ENCODE results near the gene ZSWIM8. TPM values are rescaled to one million over a fixed set of nuclear protein-coding genes. Genes with fewer than 3 reads are reported as not detected.

ZSWIM8 gene
- total and polyA plus RNA-seq, 2 of the 8 experiments (the other 6 are each of a cell fraction or from before 2014, with no cell fraction given): 44.7 to 99.7 TPM

GRCh38 chr10:73746721-73747120 lies 38.7 kb upstream of the ZSWIM8 start:
- no peak for FAIRE-seq
- Histone ChIP-seq H3K27me3 (replicated peaks in 1 of 4; ENCODE audit: control insufficient read depth in 3 of 4, extremely low read depth in 1 of 4, insufficient read depth in 3 of 4, low read length in 3 of 4) (no peaks in the 10 kb centered on the region), H4K91ac (replicated peaks; ENCODE audit: insufficient read length, low read length) (no peak overlapping the region), H2AFZ (ENCODE audit: low read length) (no peak overlapping the region), H3K23me2 (ENCODE audit: low read depth, low read length) (peaks cover 3% of the 10 kb centered on the region; the same call in 1 of the 2 replicates), H2BK20ac (ENCODE audit: low read length) (no peak overlapping the region), H4K8ac (ENCODE audit: extremely low read depth, insufficient read depth, low read length) (no peak overlapping the region), H3K36me3 (ENCODE audit: control insufficient read depth in 2 of 4, insufficient read depth in 4 of 4, low read length in 3 of 4) (peaks cover 4 to 12% (median 9%) of the 10 kb centered on the region in 4 experiments; a peak in 5 of 8 replicates), H3K18ac (ENCODE audit: extremely low read depth, low read length) (no peak overlapping the region), H3K56ac (replicated peaks; ENCODE audit: insufficient read length, low read depth, low read length) (no peak overlapping the region), H3K79me2 (ENCODE audit: control insufficient read depth in 1 of 2, insufficient read depth in 2 of 2, low read length in 2 of 2) (peaks cover 0 to 22% of the 10 kb centered on the region in 2 experiments; a peak in 2 of 4 replicates), H3K14ac (ENCODE audit: insufficient read length) (no peak overlapping the region), H3K4me2 (ENCODE audit: insufficient read depth in 1 of 2, low read depth in 2 of 2, low read length in 2 of 2) (no peak overlapping the region), H3K4ac (replicated peaks; ENCODE audit: insufficient read length, low read depth, low read length) (no peak overlapping the region), H4K20me1 (replicated peaks in 1 of 2; ENCODE audit: control insufficient read depth in 1 of 2, insufficient read depth in 2 of 2, low read length in 2 of 2) (peaks cover 0 to 5% of the 10 kb centered on the region in 2 experiments), H2BK12ac (ENCODE audit: low read depth, low read length) (no peak overlapping the region), H2BK5ac (ENCODE audit: low read depth, low read length) (no peak overlapping the region), H4K5ac (ENCODE audit: insufficient read length, low read depth, low read length) (no peak overlapping the region), H3K27ac (ENCODE audit: low read depth, low read length) (no peak overlapping the region), H3K9me3 (ENCODE audit: insufficient read depth in 2 of 2, low read depth in 1 of 2, low read length in 1 of 2) (no peaks in the 10 kb centered on the region), H3K4me1 (replicated peaks in 1 of 4; ENCODE audit: control insufficient read depth in 3 of 4, insufficient read depth in 4 of 4, low read length in 3 of 4) (peaks cover 1 to 16% (median 10%) of the 10 kb centered on the region in 4 experiments; a peak in 6 of 7 replicates), H2AK5ac (ENCODE audit: low read depth, low read length) (no peak overlapping the region), H3K23ac (ENCODE audit: insufficient read length) (no peak overlapping the region), H3K79me1 (ENCODE audit: low read depth, low read length) (peaks cover 14% of the 10 kb centered on the region), H3K4me3 (ENCODE audit: extremely low read depth in 1 of 4, insufficient read depth in 2 of 4, low read depth in 3 of 4, low read length in 4 of 4) (no peak overlapping the region), H2BK120ac (replicated peaks; ENCODE audit: low read depth, low read length) (no peak overlapping the region), H2BK15ac (ENCODE audit: low read length) (no peak overlapping the region), H3K9ac (replicated peaks in 1 of 4; ENCODE audit: extremely low read depth in 1 of 4, low read depth in 3 of 4, low read length in 3 of 4) (no peak overlapping the region)
- WGBS, 2 experiments (ENCODE audit: extremely low coverage in 1 of 2, insufficient coverage in 1 of 2, insufficient read length in 1 of 2, insufficient replicate concordance in 2 of 2, low coverage in 1 of 2, low lambda C conversion rate in 2 of 2, missing lambda C conversion rate in 1 of 2): 80% methylated on average over 2 of the region's 2 CpGs; no CpG with 5 or more reads in 1 of the 2 experiments
- POLR2A ChIA-PET (ENCODE audit: partially characterized antibody): interaction anchor here (1.4 kb wide), 1 partner anchor 13 kb away, joined by 3 read pairs; no protein-coding TSS in a partner anchor
- CTCF ChIA-PET (ENCODE audit: partially characterized antibody): no interaction called here
- no peak for DNase-seq (ENCODE audit: low read depth in 1 of 2, low spot score in 2 of 2)
- TF ChIP-seq EGR1 (IDR thresholded peaks at IDR 0.05; ENCODE audit: borderline replicate concordance, low read depth, low read length): no peak
- TF ChIP-seq GTF2F1 (IDR thresholded peaks at IDR 0.05; ENCODE audit: borderline replicate concordance, low read depth, low read length): no peak
- no peak for TF ChIP-seq TCF12 (IDR thresholded peaks at IDR 0.05; ENCODE audit: low read depth, low read length)
- no peak for TF ChIP-seq ATF3 (IDR thresholded peaks at IDR 0.05; ENCODE audit: insufficient read depth, low read depth, low read length)
- no peak for TF ChIP-seq CREB1 (IDR thresholded peaks at IDR 0.05)
- TF ChIP-seq CBX8 (IDR thresholded peaks at IDR 0.05; ENCODE audit: borderline replicate concordance, low read depth, low read length): no peak
- no peak for TF ChIP-seq TAF7 (optimal IDR thresholded peaks at IDR 0.05; ENCODE audit: borderline replicate concordance, low read depth, low read length)
- TF ChIP-seq TEAD4 (IDR thresholded peaks at IDR 0.05; ENCODE audit: low read depth, low read length): no peak
- TF ChIP-seq E2F6 (IDR thresholded peaks at IDR 0.05): no peak
- no peak for TF ChIP-seq CTBP2 (IDR thresholded peaks at IDR 0.05; ENCODE audit: borderline replicate concordance, insufficient read depth, insufficient read length, low read length)
- TF ChIP-seq YY1 (IDR thresholded peaks at IDR 0.05; ENCODE audit: low read depth, low read length): no peak
- no peak for TF ChIP-seq ZNF274 (IDR thresholded peaks at IDR 0.05; ENCODE audit: borderline replicate concordance, extremely low read depth, low read length)
- TF ChIP-seq PHF8 (conservative IDR thresholded peaks at IDR 0.05; ENCODE audit: low read depth, low read length): no peak
